CD4-positive, alpha-beta T cell (primary cell): ENCODE data around the gene SART3. TPM values are rescaled to one million over a fixed set of nuclear protein-coding genes. Genes with fewer than 3 reads are reported as not detected.
A peak's percentile ranks its signal among the peaks of the same experiment; 100 is the strongest.

Source experiments
- ATAC-seq: fragments of 200-7000 bp; cut with Tn5 transposase; one replicate; pipeline ENCODE4 v1.10.0; 2022; ENCODE audit warnings: mild to moderate bottlenecking; ENCODE audit not compliant: poor library complexity
- CTCF ChIA-PET: fragments of 350-600 bp; sonication (Branson Sonifier 250); formaldehyde crosslinking; loops from one replicate; lab custom pipeline; 2021; ENCODE audit warnings: antibody characterized with exemption, inconsistent platforms; lab: Charles Lee
- POLR2A ChIA-PET: fragments of 350-600 bp; sonication (Branson Sonifier 250); formaldehyde crosslinking; loops from one replicate; lab custom pipeline; 2021; ENCODE audit warnings: antibody characterized with exemption, inconsistent platforms; lab: Charles Lee
- DNase-seq, 14 experiments: peaks; one replicate each; pipeline ENCODE4 v3.0.0-alpha.2; 2013 to 2020; ENCODE audit warnings: mixed read lengths in 2 of 14
- H3K27ac ChIP-seq, 2 donors: one replicate each; pipeline versions ENCODE4 v1.5.1 to v1.7.0; 2013; ENCODE audit warnings: low read length in 2 of 2, low read depth in 1 of 2, mild to moderate bottlenecking in 1 of 2
- H3K27me3 ChIP-seq, 2 experiments: 1 replicate in 1 of 2; 2 replicates in 1 of 2; pipeline versions ENCODE4 v1.6.1 to v1.7.0; 2013; ENCODE audit warnings: low read length in 2 of 2, control low read depth in 1 of 2, mild to moderate bottlenecking in 1 of 2, moderate library complexity in 1 of 2; ENCODE audit not compliant: insufficient read depth in 2 of 2, control insufficient read depth in 1 of 2
- H3K36me3 ChIP-seq: one replicate; pipeline ENCODE4 v1.6.1; 2013; ENCODE audit warnings: low read length, control low read depth; ENCODE audit not compliant: insufficient read depth
- H3K4me1 ChIP-seq: one replicate; pipeline ENCODE4 v1.6.1; 2013; ENCODE audit warnings: low read length, control low read depth; ENCODE audit not compliant: insufficient read depth
- H3K4me3 ChIP-seq: one replicate; pipeline ENCODE4 v1.5.1; 2013; ENCODE audit warnings: mild to moderate bottlenecking, low read length, moderate library complexity
- H3K9me3 ChIP-seq, 2 experiments: 1 replicate in 1 of 2; 2 replicates in 1 of 2; pipeline versions ENCODE4 v1.6.1 to v1.7.0; 2013; ENCODE audit warnings: low read length in 2 of 2, mild to moderate bottlenecking in 2 of 2, control low read depth in 1 of 2, moderate library complexity in 1 of 2; ENCODE audit not compliant: control insufficient read depth in 1 of 2, insufficient read depth in 1 of 2
- H3K27ac Mint-ChIP-seq: one replicate; pipeline ENCODE4 v1.8.0; 2020; ENCODE audit warnings: mixed read lengths
- H3K27me3 Mint-ChIP-seq: one replicate; pipeline ENCODE4 v1.8.0; 2021; ENCODE audit warnings: mixed read lengths
- H3K36me3 Mint-ChIP-seq: one replicate; pipeline ENCODE4 v1.8.0; 2021; ENCODE audit warnings: low read depth, mixed read lengths
- H3K4me1 Mint-ChIP-seq: one replicate; pipeline ENCODE4 v1.8.0; 2021; ENCODE audit warnings: low read depth, mixed read lengths
- H3K4me3 Mint-ChIP-seq: one replicate; pipeline ENCODE4 v1.8.0; 2020; ENCODE audit warnings: mild to moderate bottlenecking, mixed read lengths
- H3K9me3 Mint-ChIP-seq: one replicate; pipeline ENCODE4 v1.8.0; 2020; ENCODE audit warnings: mixed read lengths
- CTCF ChIP-seq: fragments of 200-600 bp; IDR thresholded peaks from one replicate; pipeline ENCODE4 v1.8.0; 2022; ENCODE audit warnings: antibody characterized with exemption, mild to moderate bottlenecking
- intact Hi-C, 2 experiments: fragments of 100-400 bp; cut with DNase I in 1 of 2; cut with micrococcal nuclease in 1 of 2; formaldehyde crosslinking; loops; one replicate each; pipeline versions ENCODE4 v1.15.1 to v1.9.0; 2023 to 2025; cut with DNase I, micrococcal nuclease
- total RNA-seq, 174 experiments: library from RNA in 2 of 174; stranded (reverse) in 2 of 174; gene quantifications; one replicate each; pipeline ENCODE4 v1.2.3 and lab custom pipeline; 2021 to 2026

Gene SART3
- total RNA-seq, 2 experiments from 2014 or later = 95.1 to 104 TPM

- Mint-ChIP-seq H3K4me1 (peaks cover 70% of the 10 kb centered on the region), H3K36me3 (peaks cover 73% of the 10 kb centered on the region), H3K4me3 (no peak overlapping the region), H3K27me3 (no peaks in the 10 kb centered on the region), H3K9me3 (no peaks in the 10 kb centered on the region), H3K27ac (peak overlapping the region; percentile 54)
- ChIA-PET POLR2A (no interaction called here), CTCF (no interaction called here)
- Histone ChIP-seq H3K27me3 (no peaks in the 10 kb centered on the region), H3K4me3 (no peak overlapping the region), H3K4me1 (peaks cover 20% of the 10 kb centered on the region), H3K36me3 (peaks cover 39% of the 10 kb centered on the region), H3K9me3 (no peaks in the 10 kb centered on the region), H3K27ac (no peak overlapping the region)
- DNase-seq (no peak), ATAC-seq (no peak)
- no peak for TF ChIP-seq CTCF
- intact Hi-C loops = no loop called here
These were observed 9.4 kb downstream of the SART3 start for GRCh38 chr12:108551535-108551934.

DNA sequence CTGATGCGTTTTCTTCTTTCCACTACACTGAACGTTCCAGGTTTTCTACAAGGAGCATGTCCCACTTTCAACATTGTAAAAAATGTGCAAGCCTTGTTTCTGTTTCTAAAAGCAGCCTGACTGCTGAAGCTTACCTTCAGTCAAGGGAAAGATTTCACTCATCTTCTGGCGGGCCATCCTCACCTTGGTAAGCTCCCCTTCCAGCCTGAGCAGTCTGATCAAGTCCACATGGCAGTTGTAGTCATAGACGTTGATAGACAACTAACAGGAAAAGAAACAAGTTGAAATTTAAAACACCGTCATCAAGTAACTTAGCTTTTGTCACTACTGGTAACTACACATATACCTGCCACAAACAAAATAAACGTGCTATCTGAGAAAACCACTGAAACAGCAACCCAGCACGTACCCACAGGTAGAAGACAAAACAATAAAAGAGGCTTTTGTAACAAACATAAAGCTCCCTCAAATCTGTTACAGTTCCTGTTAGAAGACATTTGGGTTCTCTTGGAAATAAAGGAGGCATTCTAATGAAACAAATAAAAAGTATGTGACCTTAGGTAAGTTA lies 11.9 kb downstream of the SART3 start:
- no peak for DNase-seq
- Histone ChIP-seq H3K27me3 (no peaks in the 10 kb centered on the region), H3K27ac (no peak overlapping the region), H3K9me3 (no peaks in the 10 kb centered on the region), H3K36me3 (peaks cover 53% of the 10 kb centered on the region), H3K4me3 (no peak overlapping the region), H3K4me1 (peaks cover 10% of the 10 kb centered on the region)
- no peak overlapping the region for H3K27ac Mint-ChIP-seq
- ATAC-seq = no peak
- TF ChIP-seq CTCF = no peak
- H3K4me1 Mint-ChIP-seq = peaks cover 56% of the 10 kb centered on the region
- H3K27me3 Mint-ChIP-seq = no peaks in the 10 kb centered on the region
- H3K4me3 Mint-ChIP-seq = no peak overlapping the region
- intact Hi-C loops = no loop called here
- H3K36me3 Mint-ChIP-seq = peaks cover 75% of the 10 kb centered on the region
- POLR2A ChIA-PET = interaction anchor here (0.8 to 2.1 kb wide), 3 partner anchors 12 to 19 kb away, joined by 3 to 10 read pairs (median 8); partner anchors contain the start of genes ISCU and SART3
- CTCF ChIA-PET = interaction anchor here (1.1 kb wide), 1 partner anchor 9 kb away, joined by 3 read pairs; no protein-coding TSS in a partner anchor
- H3K9me3 Mint-ChIP-seq = no peaks in the 10 kb centered on the region

- H3K4me3 ChIP-seq = no peak overlapping the region
- ChIA-PET POLR2A (no interaction called here), CTCF (no interaction called here)
- peaks cover 54% of the 10 kb centered on the region for H3K4me1 Mint-ChIP-seq
- no peak overlapping the region for H3K4me3 Mint-ChIP-seq
- H3K36me3 ChIP-seq = peaks cover 67% of the 10 kb centered on the region
- H3K4me1 ChIP-seq = peaks cover 6% of the 10 kb centered on the region
- ATAC-seq = no peak
- intact Hi-C loops = no loop called here
- no peaks in the 10 kb centered on the region for H3K27me3 ChIP-seq
- DNase-seq = no peak
- peaks cover 79% of the 10 kb centered on the region for H3K36me3 Mint-ChIP-seq
- no peak for TF ChIP-seq CTCF
- no peaks in the 10 kb centered on the region for H3K27me3 Mint-ChIP-seq
- peak overlapping the region; percentile 25 for H3K27ac Mint-ChIP-seq
- H3K9me3 ChIP-seq = no peaks in the 10 kb centered on the region
- no peaks in the 10 kb centered on the region for H3K9me3 Mint-ChIP-seq
- H3K27ac ChIP-seq = no peak overlapping the region
These were observed 13.3 kb downstream of the SART3 start for GRCh38 chr12:108547686-108548085.
